Hepatic stellate cell (primary cell): ENCODE results near the gene NCBP3.
"Not testable (repeated sequence)": the region's sequence is repeated elsewhere in the genome, so short reads cannot be mapped to it uniquely, and the experiment has no call there.

ENCODE experiments used
- DNase-seq: peaks from one replicate; pipeline ENCODE4 v3.0.0; 2011; ENCODE audit warnings: low spot score

Gene NCBP3

DNA sequence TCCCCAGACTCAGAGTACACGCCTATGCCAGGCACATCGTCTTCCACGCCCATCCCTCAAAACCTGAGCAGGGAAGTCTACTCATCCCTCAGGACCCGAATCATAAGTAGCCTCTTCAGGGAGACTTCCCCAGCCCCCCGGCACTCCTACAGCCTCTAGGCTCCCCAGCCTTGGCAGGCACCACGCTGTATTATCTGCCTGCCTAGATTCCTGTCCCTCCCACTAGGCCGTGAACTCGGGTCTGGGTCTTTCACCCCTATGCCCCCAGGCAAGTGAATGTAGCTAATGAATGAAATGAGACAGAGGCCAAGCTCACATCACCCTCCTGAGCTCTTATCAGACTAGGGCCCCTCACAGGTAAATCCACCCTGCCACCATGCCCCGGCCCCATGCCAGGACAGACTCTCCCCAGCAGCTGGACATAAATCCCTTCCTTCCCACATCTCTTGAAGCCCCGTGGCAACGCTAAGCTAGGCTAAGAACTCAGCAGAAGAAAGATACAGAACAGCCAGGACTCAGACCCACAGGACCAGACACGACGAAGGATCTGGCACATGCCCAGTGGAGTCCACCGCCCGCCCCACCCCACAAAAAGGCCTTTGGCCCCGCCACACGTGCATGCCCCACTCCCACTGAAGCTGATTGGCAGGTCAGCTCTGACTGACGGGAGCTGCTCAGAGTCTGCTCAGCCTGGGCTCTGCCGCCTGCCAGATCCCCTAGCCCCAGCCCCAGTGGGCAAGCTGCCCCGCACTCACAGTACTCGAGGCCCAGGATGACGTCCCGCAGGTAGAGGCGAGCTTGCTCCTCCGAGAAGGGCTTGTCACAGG is 33.8 kb upstream of the NCBP3 start:
- no peak for DNase-seq

DNA sequence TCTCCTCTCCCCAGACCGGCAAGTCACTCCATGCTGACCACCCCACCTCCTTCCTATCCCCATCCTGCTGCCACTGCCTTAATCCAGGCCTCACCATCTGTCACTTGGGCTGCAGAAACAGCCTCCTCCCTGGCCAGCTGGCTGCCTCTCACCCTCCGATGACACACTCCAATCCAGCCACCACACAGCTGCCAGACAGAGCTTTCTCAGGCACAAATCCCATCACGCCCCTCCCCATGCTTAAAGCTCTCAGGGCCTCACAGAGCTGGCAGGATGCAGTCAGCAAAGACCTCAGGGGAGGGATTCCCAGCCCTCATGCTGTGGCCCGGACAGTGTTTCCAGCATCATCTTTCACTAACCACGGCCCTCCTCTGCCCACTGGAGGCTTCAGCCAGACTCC is 33.1 kb upstream of the NCBP3 start:
- DNase-seq, result peak; percentile 72

DNA sequence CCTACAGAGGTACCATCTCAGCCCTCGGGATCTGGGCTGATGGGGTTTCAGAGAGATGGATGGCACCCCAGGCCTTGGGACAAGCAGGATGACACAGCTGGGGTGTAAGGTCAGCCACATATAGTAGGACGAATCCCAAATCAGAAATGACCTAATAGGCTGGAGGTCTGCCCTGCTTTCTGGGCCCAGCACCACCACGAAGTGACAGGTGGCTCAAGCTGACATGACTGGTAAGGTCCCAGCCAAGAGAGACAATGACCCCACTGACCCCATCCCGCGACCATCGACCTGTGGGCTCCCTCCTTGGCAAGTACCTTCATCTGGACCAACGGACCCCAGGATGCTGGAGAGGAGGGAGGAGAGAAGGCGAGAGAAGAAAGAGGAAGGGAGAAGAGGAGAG is 31.2 kb upstream of the NCBP3 start:
- DNase-seq, result no peak

DNA sequence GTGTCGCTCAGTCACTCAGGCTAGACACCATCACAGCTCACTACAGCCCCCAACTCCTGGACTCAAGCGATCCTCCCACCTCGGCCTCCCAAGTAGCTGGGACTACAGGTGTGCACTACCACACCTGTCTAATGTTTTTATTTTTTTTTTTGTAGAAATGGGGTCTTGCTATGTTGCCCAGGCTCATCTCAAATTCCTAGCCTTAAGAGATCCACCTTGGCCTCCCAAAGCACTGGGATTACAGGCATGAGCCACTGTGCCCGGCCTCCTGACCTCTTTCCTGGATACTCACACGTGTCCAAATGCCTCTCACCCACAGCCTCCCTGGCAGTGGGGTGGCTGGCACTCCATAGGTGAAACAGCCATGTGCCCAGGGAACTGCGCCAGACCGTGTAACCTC is 29.3 kb upstream of the NCBP3 start:
- no peak for DNase-seq

DNA sequence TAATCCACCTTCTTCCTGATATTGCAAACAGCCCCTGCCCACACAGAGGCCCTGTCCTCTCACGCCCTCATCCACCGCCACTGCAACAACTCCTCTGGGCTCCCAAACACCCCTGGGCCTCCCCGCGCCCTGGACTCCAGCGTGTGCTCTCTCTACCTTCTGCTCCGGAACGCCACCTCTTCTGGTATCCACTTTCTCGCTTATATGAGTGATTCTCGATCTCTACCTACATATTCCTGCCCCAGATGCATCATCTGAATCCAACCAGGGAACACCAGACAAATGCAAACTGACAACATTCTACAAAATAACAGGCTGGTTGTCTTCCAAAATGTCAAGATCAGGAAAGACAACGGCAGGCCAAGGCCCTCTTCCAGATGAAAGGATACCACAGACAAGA is 27.8 kb upstream of the NCBP3 start:
- DNase-seq, result no peak

DNA sequence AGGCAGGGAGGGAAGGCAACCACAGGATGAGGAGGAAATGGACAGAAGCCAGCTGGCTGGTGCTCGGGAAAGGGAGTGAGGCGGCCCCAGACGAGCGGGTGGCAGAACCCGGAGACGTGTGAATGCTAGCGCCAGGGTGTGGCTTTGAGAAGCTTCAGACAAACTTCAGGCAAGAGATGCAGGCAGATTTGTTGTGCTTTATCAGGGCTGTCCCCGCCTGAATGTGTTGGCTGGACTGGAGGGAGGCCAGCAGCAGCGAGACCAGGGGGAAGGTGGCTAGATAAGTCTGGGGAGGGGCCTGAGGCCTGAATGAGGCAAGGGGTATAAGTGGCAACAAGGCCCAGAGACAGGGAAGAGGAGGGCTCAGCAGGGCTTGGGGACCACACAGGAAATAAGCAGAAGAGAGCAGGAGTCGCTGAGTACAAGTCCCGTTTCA is 24.8 kb upstream of the NCBP3 start:
- DNase-seq, result no peak

DNA sequence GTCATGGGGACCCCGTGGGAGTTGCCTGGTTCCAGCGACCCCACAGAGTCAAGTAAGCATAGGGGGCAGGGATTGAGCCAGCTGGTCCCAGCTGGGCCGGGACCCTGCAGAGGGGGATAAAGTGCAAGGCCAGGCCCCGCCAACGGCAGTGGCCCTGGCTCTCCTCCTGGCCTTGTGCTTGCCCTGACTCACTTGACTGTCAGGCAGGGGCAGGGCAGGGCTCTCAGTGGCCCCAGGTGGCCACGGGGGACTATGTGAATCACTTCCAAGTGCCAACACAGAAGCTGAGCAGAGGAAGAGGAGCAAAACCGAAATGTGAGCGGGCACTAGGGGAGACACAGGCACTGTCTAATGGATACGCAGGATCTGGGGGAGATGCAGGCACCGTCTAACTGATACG is 21.6 kb upstream of the NCBP3 start:
- no peak for DNase-seq

DNA sequence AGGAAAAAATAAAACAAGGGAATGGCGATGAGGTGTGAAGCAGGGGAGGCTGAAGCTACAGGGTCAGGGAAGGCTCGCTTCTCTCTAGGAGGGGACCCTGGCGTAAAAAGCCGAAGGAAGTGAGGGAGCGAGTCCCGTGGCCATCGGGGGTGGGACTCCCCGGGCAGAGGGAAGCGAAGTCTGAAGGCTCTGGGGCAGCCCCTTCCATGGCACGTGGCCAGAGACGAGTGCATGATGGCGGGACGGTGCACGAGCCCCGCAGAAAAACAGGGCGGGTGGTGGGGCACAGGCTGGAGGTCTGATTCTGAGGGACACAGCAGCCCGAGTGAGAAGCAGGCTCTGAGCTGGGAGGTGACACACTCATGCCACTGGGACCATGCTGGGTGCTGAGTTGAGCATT is 21.1 kb upstream of the NCBP3 start:
- DNase-seq, result no peak

DNA sequence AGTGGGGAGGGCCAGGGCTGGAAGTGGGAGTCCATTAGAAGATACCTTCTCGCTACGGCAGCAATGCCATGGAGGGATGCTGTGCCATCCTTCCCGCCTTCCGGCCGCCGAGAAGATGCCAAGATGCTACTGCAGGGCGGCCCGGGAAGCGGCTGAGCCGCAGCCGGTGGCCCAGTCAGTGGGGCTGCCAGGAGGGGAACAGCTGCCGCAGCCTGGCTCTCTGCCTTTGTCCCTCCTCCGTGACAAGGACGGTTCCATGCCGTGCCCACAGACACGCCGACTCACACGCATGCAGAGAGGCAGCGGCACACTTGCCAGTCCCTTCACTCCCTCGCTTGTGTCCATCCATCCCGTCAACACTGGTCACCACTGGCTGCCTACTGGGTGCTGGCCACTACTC is 20.2 kb upstream of the NCBP3 start:
- DNase-seq, result no peak

DNA sequence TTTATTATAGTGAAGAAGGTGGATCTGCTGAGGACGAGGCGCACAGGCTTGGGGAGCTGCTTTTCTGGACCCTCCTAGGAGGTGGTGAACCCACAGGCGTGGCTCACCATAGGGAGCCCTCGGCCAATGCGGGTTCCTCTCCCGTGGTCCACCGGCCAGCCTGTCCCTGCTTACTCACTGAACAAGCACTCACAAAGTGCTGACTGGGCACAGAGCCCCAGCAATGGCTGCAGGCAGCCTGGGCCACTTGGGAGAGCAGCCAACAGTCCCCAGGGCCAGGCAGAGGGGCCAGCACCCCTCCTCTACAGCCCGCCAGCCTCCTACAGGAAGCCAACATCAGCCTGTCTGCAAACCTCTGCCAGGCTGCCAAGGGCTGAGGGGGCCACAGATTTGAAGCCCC is 19.1 kb upstream of the NCBP3 start:
- DNase-seq, result peak; percentile 80

DNA sequence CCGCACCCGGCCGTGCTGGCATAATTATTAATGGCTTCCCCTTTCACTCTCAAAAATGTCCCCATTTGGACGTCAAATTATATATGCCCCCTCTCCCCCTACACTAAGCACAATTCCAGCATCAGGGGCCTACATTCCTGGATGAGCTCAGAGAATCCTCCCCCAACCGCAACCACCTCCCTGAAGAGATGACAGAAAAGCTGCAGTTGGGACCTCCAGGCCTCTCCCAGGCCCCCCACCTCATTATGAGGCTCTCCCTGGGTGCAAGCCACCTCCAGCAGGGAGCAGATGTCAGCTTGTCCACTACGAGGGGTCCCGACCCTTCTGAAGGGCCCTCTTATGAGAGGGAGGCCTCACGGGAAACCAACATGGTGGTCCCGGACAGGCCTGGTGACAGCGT is 18.5 kb upstream of the NCBP3 start:
- DNase-seq, result no peak

DNA sequence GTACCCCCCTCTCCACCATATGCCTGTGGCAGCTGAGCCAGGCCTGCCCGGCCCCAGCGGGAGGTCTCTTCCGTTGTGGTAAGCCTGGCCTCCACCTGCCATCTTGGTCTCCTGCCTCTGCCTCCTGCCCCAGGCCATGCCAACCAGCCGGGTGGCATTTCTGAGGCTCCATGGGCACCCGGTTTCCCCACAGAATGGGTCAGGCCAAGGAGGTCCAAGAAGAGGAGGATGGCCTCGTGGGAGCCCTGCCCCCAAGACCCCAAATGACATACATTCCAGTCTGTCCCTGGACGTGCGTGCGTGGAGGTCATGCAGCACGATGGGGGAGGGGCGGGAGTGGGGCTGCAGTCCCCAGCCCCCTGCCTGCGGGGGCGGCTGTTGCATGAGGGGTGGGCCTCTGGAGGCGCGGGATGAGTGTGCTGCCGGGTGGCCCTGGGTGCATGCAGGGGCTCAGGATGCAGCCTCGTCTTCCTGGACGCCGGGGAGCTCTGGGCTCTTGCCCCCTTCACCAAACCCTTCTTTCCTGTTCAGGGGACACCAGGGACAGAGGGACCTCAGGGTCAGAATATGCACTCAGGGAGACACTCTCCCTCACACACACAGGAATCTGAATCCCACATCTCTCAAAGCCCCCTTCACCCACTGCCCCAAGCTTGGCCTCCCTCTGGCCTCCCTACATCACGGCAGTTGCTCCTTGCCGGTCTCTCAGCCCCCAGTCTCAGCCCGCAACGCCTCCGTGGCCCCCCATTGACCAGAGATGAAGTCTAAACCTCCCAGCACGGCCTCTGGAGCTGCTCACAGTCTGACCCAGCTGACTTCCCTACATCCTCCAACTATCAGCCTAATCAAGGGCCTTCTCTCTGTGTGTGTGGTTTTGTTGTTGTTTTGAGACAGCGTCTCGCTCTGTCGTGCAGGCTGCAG is 16.0 kb upstream of the NCBP3 start:
- no peak for DNase-seq

DNA sequence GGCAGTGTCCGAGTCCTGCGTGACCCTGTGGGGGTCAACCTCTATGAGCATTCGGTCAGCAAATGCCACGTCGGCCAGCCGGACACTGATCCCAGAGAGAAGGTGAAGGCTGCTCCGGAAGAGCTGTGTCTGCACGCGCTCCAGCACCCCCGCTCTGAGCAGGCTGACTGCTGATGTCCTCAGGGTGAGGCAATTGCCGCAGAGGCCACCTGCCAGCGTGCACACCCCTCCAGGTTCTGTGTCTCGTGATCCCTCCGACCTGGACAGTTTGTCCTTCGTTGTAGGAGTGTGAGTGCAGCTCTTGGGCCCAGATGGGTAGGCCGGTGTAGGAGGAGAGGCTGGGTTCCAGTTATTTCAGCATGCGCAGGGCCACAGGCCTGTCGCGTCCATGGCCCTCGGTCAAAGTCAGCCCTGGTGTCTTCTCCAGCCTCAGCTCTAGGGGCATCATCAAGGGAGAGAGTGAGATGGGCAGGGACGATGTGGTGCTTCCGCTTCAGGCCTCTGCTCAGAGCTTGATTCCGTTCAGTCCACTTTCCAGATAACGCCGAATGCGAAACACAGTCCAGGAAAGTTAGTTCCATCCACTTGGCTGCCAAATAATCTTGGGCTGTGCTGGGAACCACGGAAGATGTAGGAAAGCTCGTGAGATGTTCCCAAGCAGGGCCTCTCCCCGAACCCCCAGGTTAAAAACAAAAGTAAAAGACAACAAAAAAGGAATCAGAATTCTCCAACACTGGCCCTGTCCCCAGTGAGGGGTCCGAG is 15.1 kb upstream of the NCBP3 start:
- DNase-seq, result no peak

DNA sequence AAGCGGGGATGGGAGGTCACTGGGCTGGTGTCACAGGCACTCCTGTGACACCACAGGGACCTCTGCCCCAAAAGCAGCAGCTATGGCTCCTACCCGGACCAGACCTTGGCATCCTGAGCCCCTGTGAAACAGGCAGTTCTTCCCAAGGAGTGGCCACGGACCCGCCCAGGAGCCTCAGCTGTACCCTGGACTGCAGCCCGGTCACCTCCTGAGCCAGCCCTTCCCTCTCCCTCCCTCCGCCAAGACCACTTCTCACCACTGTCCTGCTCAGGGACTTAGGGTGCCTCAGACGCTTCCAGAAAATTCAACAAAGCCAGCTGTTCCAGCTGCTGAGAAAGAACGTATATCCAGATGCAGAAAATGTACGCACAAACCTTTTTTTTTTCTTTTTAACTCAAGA is 13.9 kb upstream of the NCBP3 start:
- DNase-seq, result no peak

DNA sequence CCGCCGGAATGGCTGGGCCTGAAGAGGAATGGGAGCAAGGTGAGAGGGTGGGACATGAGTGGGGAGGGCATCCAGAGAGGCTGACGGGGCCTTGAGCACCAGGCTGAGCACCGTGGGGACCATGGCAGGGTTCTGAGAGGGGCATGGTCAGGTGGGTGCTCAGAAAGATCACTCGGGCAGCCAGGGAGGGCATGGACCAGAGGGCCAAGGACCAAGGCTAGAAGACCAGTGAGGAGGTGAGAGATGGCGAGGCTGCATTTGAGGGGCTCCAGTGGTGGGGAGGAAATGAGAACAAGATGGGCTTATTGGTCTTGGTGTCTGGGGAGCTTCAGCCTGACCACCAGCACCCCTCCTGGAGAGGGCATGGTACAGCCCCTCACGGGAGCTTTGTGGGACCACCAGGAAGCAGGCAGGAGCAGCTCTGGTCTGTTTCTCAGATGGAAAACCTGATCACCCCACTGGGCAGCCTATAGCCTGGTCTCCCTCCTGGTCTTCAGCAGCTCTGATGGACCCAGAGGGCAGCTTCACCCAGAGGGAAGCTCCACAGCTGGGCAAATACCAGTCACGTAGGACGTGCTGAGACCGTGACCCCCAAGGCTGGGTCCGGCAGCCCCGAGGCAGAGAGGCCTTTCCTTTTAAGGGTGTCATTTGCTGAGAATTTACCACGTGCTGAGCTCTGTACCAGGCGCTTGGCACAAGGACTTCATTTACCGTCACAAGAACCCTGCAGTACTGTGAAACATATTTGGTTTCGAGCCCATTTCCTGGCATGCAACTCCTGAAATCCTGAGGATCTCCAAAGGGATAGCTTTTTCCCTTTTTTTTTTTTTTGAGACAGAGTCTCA is 11.4 kb upstream of the NCBP3 start:
- DNase-seq, result no peak

DNA sequence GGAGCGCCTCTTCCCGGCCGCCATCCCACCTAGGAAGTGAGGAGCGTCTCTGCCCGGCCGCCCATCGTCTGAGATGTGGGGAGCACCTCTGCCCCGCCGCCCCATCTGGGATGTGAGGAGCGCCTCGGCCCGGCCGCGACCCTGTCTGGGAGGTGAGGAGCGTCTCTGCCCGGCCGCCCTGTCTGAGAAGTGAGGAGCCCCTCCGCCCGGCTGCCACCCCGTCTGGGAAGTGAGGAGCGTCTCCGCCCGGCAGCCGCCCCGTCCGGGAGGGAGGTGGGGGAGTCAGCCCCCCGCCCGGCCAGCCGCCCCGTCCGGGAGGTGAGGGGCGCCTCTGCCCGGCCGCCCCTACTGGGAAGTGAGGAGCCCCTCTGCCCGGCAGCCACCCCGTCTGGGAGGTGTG is 8.2 kb upstream of the NCBP3 start:
- DNase-seq, result not testable (repeated sequence)

DNA sequence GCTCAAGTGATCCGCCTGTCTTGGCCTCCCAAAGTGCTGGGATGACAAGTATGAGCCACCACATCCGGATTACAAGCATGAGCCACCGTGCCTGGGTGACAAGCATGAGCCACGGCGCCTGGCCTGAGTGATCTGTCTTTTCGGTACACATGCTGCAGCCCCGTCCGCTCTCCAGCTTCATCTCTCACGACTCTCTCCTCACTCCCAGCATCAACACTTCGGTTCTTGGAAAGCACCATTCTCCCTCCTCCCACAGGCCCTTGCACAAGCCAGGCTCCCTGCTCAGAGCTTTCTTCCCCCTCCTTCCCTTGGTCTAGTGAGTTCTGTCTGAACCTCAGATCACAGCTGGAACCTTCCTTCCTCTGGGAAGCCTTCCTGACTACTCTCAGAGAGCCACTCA is 6.5 kb upstream of the NCBP3 start:
- no peak for DNase-seq

DNA sequence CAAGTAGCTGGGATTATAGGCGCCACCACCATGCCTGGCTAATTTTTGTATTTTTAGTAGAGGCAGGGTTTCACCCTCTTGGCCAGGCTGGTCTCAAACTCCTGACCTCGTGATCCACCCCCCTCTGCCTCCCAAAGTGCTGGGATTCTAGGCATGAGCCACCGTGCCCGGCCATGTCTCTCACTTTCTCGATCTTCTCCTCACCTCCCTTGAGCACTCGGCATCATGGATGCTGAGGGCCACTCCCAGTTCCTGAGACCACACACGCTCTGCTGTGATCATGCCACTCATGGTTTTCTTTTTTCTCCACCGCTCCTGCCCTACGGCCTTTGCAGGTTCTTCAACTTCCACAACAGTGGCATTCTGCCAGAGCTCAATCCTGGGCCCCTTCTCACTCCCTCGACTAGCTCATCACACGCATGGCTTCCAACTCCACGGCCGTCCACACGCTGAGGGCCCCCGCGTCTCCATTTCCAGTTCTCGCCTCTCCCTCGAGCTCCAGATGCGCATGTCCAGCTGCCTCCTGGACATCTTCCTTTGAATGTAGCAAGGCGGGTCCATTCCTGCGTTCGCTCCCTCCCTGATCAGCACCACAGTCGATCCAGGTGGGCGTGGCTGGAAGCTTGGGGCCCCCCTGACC is 5.5 kb upstream of the NCBP3 start:
- no peak for DNase-seq

DNA sequence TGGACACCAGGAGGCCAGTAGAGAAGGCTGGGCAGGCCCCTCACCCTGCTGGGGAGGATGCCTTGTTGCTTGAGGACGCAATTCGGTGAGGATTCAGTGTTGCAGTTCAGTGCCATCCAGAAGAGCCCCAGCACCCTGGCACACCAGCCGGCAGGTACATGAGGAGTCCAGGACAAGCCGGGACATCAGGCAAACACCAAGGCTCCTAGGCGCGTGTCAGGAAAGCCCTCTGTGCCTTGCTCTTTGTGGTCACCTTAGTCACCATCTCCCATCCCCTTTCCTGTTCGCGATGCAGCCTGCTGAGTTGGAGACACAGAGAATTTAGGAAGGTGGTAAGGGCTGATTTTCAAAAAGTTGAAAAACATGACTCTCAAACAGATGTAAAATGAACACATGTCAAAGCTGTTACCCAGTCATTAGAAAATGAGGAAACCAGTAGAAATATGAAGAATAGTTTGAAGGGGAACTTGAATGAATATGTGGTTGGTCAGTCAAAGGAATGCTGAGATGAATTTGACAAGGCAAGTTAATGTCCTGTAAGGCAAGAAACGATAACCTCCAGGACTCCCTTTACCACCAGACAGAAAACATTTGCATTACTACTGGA is 2.3 kb upstream of the NCBP3 start:
- no peak for DNase-seq

DNA sequence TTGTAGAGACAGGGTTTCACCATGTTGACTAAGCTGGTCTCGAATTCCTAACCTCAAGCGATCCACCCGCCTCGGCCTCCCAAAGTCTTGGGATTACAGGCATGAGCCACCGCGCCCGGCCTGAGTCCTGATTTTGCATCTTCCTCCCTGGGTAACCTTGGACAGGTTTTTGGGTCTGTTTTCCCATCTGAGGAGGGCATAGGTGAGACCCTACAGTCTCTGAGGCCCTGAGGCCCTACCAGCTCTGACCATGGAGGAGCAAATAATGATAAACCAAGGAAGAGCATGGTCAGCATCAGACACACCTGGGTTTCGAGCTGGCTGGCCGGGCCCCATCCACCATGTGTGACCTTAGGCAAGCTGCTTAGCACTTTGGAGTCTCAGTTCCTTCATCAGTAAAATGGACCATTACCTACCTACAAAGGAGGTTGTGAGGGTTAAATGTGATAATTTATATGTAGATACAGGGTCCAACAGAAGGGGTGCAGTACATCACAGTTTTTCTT is 1.2 kb upstream of the NCBP3 start:
- DNase-seq, result no peak
